K562 (cell line): Measurements from ENCODE around the gene ALOX5. TPM values are rescaled to one million over a fixed set of nuclear protein-coding genes. Genes with fewer than 3 reads are reported as not detected.

Experiments used
- ATAC-seq: fragments of 200-7000 bp; cut with Tn5 transposase; 3 replicates; pipeline ENCODE4 v1.9.1; 2020; ENCODE audit warnings: moderate library complexity
- BruUV-seq: library from RNA; stranded (reverse); fragments of 400-500 nt; replicated peaks from 2 replicates; lab custom pipeline; 2021; lab: Mats Ljungman, UMichigan
- CTCF ChIA-PET: fragments of 300-600 bp; formaldehyde crosslinking; extraction: SDS; loops from one replicate; lab custom pipeline; 2021; ENCODE audit warnings: low intra/inter-chr PET ratio; lab: Yijun Ruan, JAX
- POLR2A ChIA-PET: fragments of 300-600, 350-650 bp; sonication (Branson Sonifier 250); formaldehyde crosslinking; extraction: SDS; loops from one replicate; lab custom pipeline; 2021; ENCODE audit warnings: antibody characterized with exemption, inconsistent platforms; lab: Yijun Ruan, JAX
- DNase-seq, 4 experiments: peaks; one replicate each; pipeline versions ENCODE4 v3.0.0 to v3.0.0-alpha.2; 2011 to 2018; ENCODE audit warnings: low spot score in 3 of 4, mixed read lengths in 3 of 4; ENCODE audit errors: extremely low read depth in 1 of 4
- FAIRE-seq: peaks from 2 replicates; lab custom pipeline; 2011; peaks lifted over from hg19 to GRCh38; lab: Jason Lieb, UNC
- H2AFZ ChIP-seq: 2 replicates; pipeline ENCODE4 v1.6.0; 2011; ENCODE audit warnings: low read depth, low read length, control low read depth, inconsistent platforms
- H3K27ac ChIP-seq: fragments of 200-600 bp; 3 replicates; pipeline ENCODE4 v1.8.0; 2011; ENCODE audit warnings: low read depth, mild to moderate bottlenecking, control low read depth, inconsistent platforms, low read length, moderate library complexity, mixed read lengths; ENCODE audit errors: extremely low read depth
- H3K27me3 ChIP-seq, 2 experiments: fragments of 300-600 bp in 1 of 2; 2 replicates in 1 of 2; 3 replicates in 1 of 2; pipeline versions ENCODE4 v1.6.0 to v1.8.0; 2011; ENCODE audit warnings: inconsistent platforms in 2 of 2, low read length in 2 of 2, mild to moderate bottlenecking in 1 of 2, mixed read lengths in 1 of 2, moderate library complexity in 1 of 2; ENCODE audit not compliant: control insufficient read depth in 2 of 2, insufficient read depth in 2 of 2
- H3K36me3 ChIP-seq: fragments of 300-600 bp; 3 replicates; pipeline ENCODE4 v1.8.0; 2011; ENCODE audit warnings: mild to moderate bottlenecking, low read length, inconsistent platforms; ENCODE audit not compliant: control insufficient read depth, insufficient read depth
- H3K4me1 ChIP-seq, 2 experiments: fragments of 200-600 bp in 1 of 2; replicated peaks in 1 of 2; 2 replicates in 1 of 2; 3 replicates in 1 of 2; pipeline versions ENCODE4 v1.5.1 to v1.8.0; 2011; ENCODE audit warnings: inconsistent platforms in 2 of 2, low read length in 2 of 2, mild to moderate bottlenecking in 1 of 2, mixed read lengths in 1 of 2, moderate library complexity in 1 of 2; ENCODE audit not compliant: control insufficient read depth in 2 of 2, insufficient read depth in 2 of 2
- H3K4me2 ChIP-seq: 2 replicates; pipeline ENCODE4 v1.6.1; 2011; ENCODE audit warnings: low read length, control low read depth, inconsistent platforms, mixed read lengths; ENCODE audit not compliant: insufficient read depth
- H3K4me3 ChIP-seq: fragments of 200-600 bp; sonication (generic), shearing (Covaris generic); 2 replicates; pipeline ENCODE4 v1.5.1; 2016; ENCODE audit warnings: control low read depth, inconsistent platforms
- H3K79me2 ChIP-seq: fragments of 200-600 bp; 3 replicates; pipeline ENCODE4 v1.8.0; 2011; ENCODE audit warnings: low read length, inconsistent platforms; ENCODE audit not compliant: control insufficient read depth, insufficient read depth
- H3K9ac ChIP-seq, 2 experiments: 2 replicates each; pipeline versions ENCODE4 v1.6.0 to v1.6.1; 2011; ENCODE audit warnings: low read depth in 2 of 2, low read length in 2 of 2, control low read depth in 1 of 2, inconsistent platforms in 1 of 2, mild to moderate bottlenecking in 1 of 2, mixed read lengths in 1 of 2; ENCODE audit not compliant: insufficient read depth in 1 of 2
- H3K9me1 ChIP-seq: one replicate; pipeline ENCODE4 v1.6.0; 2011; ENCODE audit warnings: inconsistent platforms, mild to moderate bottlenecking, low read length, moderate library complexity; ENCODE audit not compliant: control insufficient read depth, insufficient read depth
- H3K9me3 ChIP-seq: replicated peaks from 2 replicates; pipeline ENCODE4 v1.5.1; 2011; ENCODE audit warnings: low read depth, low read length, inconsistent platforms; ENCODE audit not compliant: control insufficient read depth, insufficient read depth
- H4K20me1 ChIP-seq: replicated peaks from 2 replicates; pipeline ENCODE4 v1.6.1; 2011; ENCODE audit warnings: low read length, inconsistent platforms, mixed read lengths; ENCODE audit not compliant: control insufficient read depth, insufficient read depth
- BDP1 ChIP-seq: IDR thresholded peaks from 3 replicates; pipeline ENCODE4 v1.6.1; 2011; ENCODE audit not compliant: insufficient read length, insufficient read depth
- CAMTA2 ChIP-seq: fragments of 250-450 bp; sonication (Bioruptor Pico); conservative IDR thresholded peaks from 2 replicates; pipeline ENCODE4 v1.5.1; 2022
- CXXC5 ChIP-seq: fragments of 250-450 bp; sonication (Bioruptor Pico); IDR thresholded peaks from 2 replicates; pipeline ENCODE4 v1.8.0; 2022; ENCODE audit warnings: inconsistent platforms, mild to moderate bottlenecking, moderate library complexity
- ESRRA ChIP-seq: fragments of 450-650 bp; IDR thresholded peaks from 2 replicates; pipeline ENCODE4 v1.6.1; 2014; ENCODE audit warnings: low read depth, mild to moderate bottlenecking, moderate library complexity, borderline replicate concordance
- ETV5 ChIP-seq: sonication (generic); formaldehyde crosslinking; IDR thresholded peaks from 2 replicates; pipeline ENCODE4 v1.4.0; 2020; ENCODE audit warnings: low read depth, mild to moderate bottlenecking, missing genetic modification reagents
- HDAC8 ChIP-seq: fragments of 450-650 bp; IDR thresholded peaks from 2 replicates; pipeline ENCODE4 v1.6.1; 2016; ENCODE audit warnings: mild to moderate bottlenecking, missing genetic modification characterization, moderate library complexity, missing compliant biosample characterization
- IRF2 ChIP-seq: sonication (generic); formaldehyde crosslinking; IDR thresholded peaks from 2 replicates; pipeline ENCODE4 v1.8.1; 2022; ENCODE audit warnings: mild to moderate bottlenecking, missing genetic modification reagents
- L3MBTL2 ChIP-seq: fragments of 450-650 bp; IDR thresholded peaks from 2 replicates; pipeline ENCODE4 v1.6.1; 2016; ENCODE audit warnings: mild to moderate bottlenecking, moderate library complexity
- MAZ ChIP-seq, 2 experiments: fragments of 450-650 bp in 1 of 2; sonication (generic) in 1 of 2; formaldehyde crosslinking; IDR thresholded peaks in 1 of 2; conservative IDR thresholded peaks in 1 of 2; 2 replicates each; pipeline versions ENCODE4 v1.4.0 to v1.5.0; 2020; ENCODE audit warnings: mild to moderate bottlenecking in 1 of 2, missing genetic modification reagents in 1 of 2
- MITF ChIP-seq: IDR thresholded peaks from 2 replicates; pipeline ENCODE4 v1.6.1; 2014; ENCODE audit warnings: antibody characterized with exemption
- NCOA2 ChIP-seq, 2 experiments: fragments of 450-650 bp; IDR thresholded peaks; 2 replicates each; pipeline ENCODE4 v1.6.1; 2018; ENCODE audit warnings: mild to moderate bottlenecking in 2 of 2, moderate library complexity in 1 of 2; ENCODE audit not compliant: partially characterized antibody in 2 of 2
- TCFL5 ChIP-seq: fragments of 250-450 bp; sonication (Bioruptor Pico); conservative IDR thresholded peaks from 2 replicates; pipeline ENCODE4 v1.6.1; 2021; ENCODE audit warnings: mild to moderate bottlenecking, moderate library complexity, matching md5 sums
- USF1 ChIP-seq: sonication (generic); formaldehyde crosslinking; IDR thresholded peaks from 2 replicates; pipeline ENCODE4 v1.9.0; 2022; ENCODE audit warnings: mild to moderate bottlenecking, missing genetic modification reagents
- ZNF133 ChIP-seq: fragments of 250-450 bp; sonication (Bioruptor Pico); IDR thresholded peaks from 2 replicates; pipeline ENCODE4 v1.4.0; 2020; ENCODE audit warnings: mild to moderate bottlenecking
- ZNF140 ChIP-seq: fragments of 250-450 bp; sonication (Bioruptor Pico); IDR thresholded peaks from 2 replicates; pipeline ENCODE4 v1.8.0; 2021; ENCODE audit warnings: moderate library complexity, mild to moderate bottlenecking, inconsistent platforms
- ZNF217 ChIP-seq: sonication (generic); formaldehyde crosslinking; IDR thresholded peaks from 2 replicates; pipeline ENCODE4 v1.8.0; 2022; ENCODE audit warnings: mild to moderate bottlenecking, missing genetic modification reagents
- ZNF778 ChIP-seq: fragments of 450-650 bp; formaldehyde crosslinking; IDR thresholded peaks from 2 replicates; pipeline ENCODE4 v1.4.0; 2020; ENCODE audit warnings: mild to moderate bottlenecking, moderate library complexity
- WGBS: fragments of 100-300 bp; shearing (Covaris generic); methylation state at CpG from one replicate; pipeline ENCODE4 v1.1.6; 2016; ENCODE audit warnings: low coverage, mixed read lengths; ENCODE audit not compliant: insufficient coverage; ENCODE audit errors: missing lambda C conversion rate; 5-methylcytosine and 5-hydroxymethylcytosine counted together
- in situ Hi-C: fragments of 300-500 bp; cut with MboI; formaldehyde crosslinking; loops from 4 replicates; pipeline ENCODE4 v1.15.0; 2018; ENCODE audit warnings: inconsistent platforms, mixed read lengths
- intact Hi-C: fragments of 100-400 bp; cut with micrococcal nuclease; formaldehyde crosslinking; loops from 2 replicates; pipeline ENCODE4 v1.14.2; 2022
- polyA plus RNA-seq, 8 experiments: library from polyadenylated mRNA; depleted of rRNA in 4 of 8; stranded (reverse) in 5 of 8; unstranded in 3 of 8; fragments of >200 nt; fragmentation: Nextera tagmentation in 2 of 8; fragmentation: Illumina TruSeq in 1 of 8; extraction: Ambion mirVana in 2 of 8; extraction: Trizol in 1 of 8; gene quantifications; 2 replicates each; pipeline versions ENCODE4 v1.2.1 to v1.2.3, GENCODE V29; 2011 to 2014; ENCODE audit warnings: inconsistent platforms in 1 of 8, missing spikeins in 1 of 8
- total RNA-seq, 7 experiments: library from RNA; depleted of rRNA in 6 of 7; stranded (reverse); fragments of >200 nt in 6 of 7; fragmentation: Illumina TruSeq in 2 of 7; extraction: Trizol in 2 of 7; gene quantifications; 2 replicates each; pipeline versions ENCODE4 v1.2.1 to v1.2.3, GENCODE V29; 2011 to 2021; ENCODE audit warnings: low replicate concordance in 1 of 7
- TF ChIP-seq, protein P1 (sequence below): fragments of 450-650 bp; formaldehyde crosslinking; IDR thresholded peaks from 2 replicates; pipeline ENCODE4 v1.4.0; 2022; ENCODE audit warnings: missing genetic modification characterization
- TF ChIP-seq, protein P2 (sequence below), 2 experiments: fragments of 200-800 bp in 1 of 2; sonication (Bioruptor generic) in 1 of 2; sonication (generic) in 1 of 2; formaldehyde crosslinking in 1 of 2; IDR thresholded peaks in 1 of 2; conservative IDR thresholded peaks in 1 of 2; 2 replicates each; pipeline versions ENCODE4 v1.5.0 to v1.6.1; 2016 to 2020; ENCODE audit warnings: missing compliant biosample characterization in 1 of 2, missing genetic modification characterization in 1 of 2, missing genetic modification reagents in 1 of 2

Gene ALOX5
- total and polyA plus RNA-seq, 9 of the 15 experiments (the other 6 are each of a cell fraction or from before 2014, with no cell fraction given): 0.10 to 2.4 (median 1.4) TPM

GRCh38 chr10:45376371-45376801, 2.4 kb downstream of the ALOX5 start:
- Histone ChIP-seq H3K9me3 (no peaks in the 10 kb centered on the region), H3K9ac (no peak overlapping the region), H4K20me1 (no peaks in the 10 kb centered on the region), H3K4me3 (no peak overlapping the region), H3K79me2 (no peaks in the 10 kb centered on the region), H3K36me3 (no peaks in the 10 kb centered on the region), H3K27ac (no peak overlapping the region), H3K4me2 (peak overlapping the region; percentile 9; the same call in 1 of the 2 replicates), H3K9me1 (no peaks in the 10 kb centered on the region), H3K4me1 (peaks cover 32 to 46% of the 10 kb centered on the region in 2 experiments), H3K27me3 (peaks cover 0 to 16% of the 10 kb centered on the region in 2 experiments; a peak in 3 of 5 replicates), H2AFZ (no peak overlapping the region)
- peak in 2 of 4 experiments; percentile 8 to 42 for DNase-seq
- 7% methylated on average over 2 of the region's 2 CpGs for WGBS
- BruUV-seq: no TSS peak
- in situ Hi-C loops (no loop called here), intact Hi-C loops (loop anchor here (5.0 to 10.0 kb wide), 2 partner anchors 36 to 122 kb away; no protein-coding TSS in a partner anchor)
- FAIRE-seq: peak; percentile 79
- ATAC-seq: no peak
- CTCF ChIA-PET: no interaction called here
- POLR2A ChIA-PET: interaction anchor here (1.0 to 2.0 kb wide), 2 partner anchors 9 to 218 kb away, joined by 3 to 10 read pairs; no protein-coding TSS in a partner anchor
- no peak for TF ChIP-seq TCFL5 (CRISPR knock-in tag)
- TF ChIP-seq ZNF140: no peak
- no peak for TF ChIP-seq BDP1
- no peak for TF ChIP-seq ESRRA
- TF ChIP-seq ZNF778 (CRISPR knock-in tag): no peak
- no peak for TF ChIP-seq IRF2 (CRISPR knock-in tag)
- TF ChIP-seq CXXC5 (CRISPR knock-in tag): no peak
- no peak for TF ChIP-seq HDAC8 (tag)
- TF ChIP-seq USF1 (CRISPR knock-in tag): no peak
- no peak for TF ChIP-seq NCOA2 (IDR thresholded peaks at IDR 0.05; ENCODE audit: partially characterized antibody in 2 of 2)
- TF ChIP-seq L3MBTL2: no peak
- no peak for TF ChIP-seq ETV5 (CRISPR knock-in tag)
- no peak for TF ChIP-seq ZNF133
- no peak for TF ChIP-seq MAZ (CRISPR knock-in tag; conservative IDR thresholded peaks at IDR 0.05 in 1 of 2, IDR thresholded peaks at IDR 0.05 in 1 of 2)
- no peak for TF ChIP-seq ZNF217 (CRISPR knock-in tag)
- no peak for TF ChIP-seq MITF
- TF ChIP-seq, protein P1, sequence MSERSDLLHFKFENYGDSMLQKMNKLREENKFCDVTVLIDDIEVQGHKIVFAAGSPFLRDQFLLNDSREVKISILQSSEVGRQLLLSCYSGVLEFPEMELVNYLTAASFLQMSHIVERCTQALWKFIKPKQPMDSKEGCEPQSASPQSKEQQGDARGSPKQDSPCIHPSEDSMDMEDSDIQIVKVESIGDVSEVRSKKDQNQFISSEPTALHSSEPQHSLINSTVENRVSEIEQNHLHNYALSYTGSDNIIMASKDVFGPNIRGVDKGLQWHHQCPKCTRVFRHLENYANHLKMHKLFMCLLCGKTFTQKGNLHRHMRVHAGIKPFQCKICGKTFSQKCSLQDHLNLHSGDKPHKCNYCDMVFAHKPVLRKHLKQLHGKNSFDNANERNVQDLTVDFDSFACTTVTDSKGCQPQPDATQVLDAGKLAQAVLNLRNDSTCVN (CRISPR knock-in tag): no peak
- TF ChIP-seq, protein P2, sequence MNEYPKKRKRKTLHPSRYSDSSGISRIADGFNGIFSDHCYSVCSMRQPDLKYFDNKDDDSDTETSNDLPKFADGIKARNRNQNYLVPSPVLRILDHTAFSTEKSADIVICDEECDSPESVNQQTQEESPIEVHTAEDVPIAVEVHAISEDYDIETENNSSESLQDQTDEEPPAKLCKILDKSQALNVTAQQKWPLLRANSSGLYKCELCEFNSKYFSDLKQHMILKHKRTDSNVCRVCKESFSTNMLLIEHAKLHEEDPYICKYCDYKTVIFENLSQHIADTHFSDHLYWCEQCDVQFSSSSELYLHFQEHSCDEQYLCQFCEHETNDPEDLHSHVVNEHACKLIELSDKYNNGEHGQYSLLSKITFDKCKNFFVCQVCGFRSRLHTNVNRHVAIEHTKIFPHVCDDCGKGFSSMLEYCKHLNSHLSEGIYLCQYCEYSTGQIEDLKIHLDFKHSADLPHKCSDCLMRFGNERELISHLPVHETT (CRISPR knock-in tag; conservative IDR thresholded peaks at IDR 0.05 in 1 of 2, IDR thresholded peaks at IDR 0.05 in 1 of 2): no peak
- no peak for TF ChIP-seq CAMTA2 (CRISPR knock-in tag)
